NCI-H2081 (cell line): ENCODE measurements around the gene MYH16.
"Not testable (repeated sequence)": the region's sequence is repeated elsewhere in the genome, so short reads cannot be mapped to it uniquely, and the experiment has no call there.

ENCODE experiments used
- DNase-seq, 2 experiments: peaks; one replicate each; lab custom pipeline; 2025; lab: John Stamatoyannopoulos, UW

MYH16 gene

GRCh38 chr7:99272476-99273045, at the start of gene MYH16:
Gene MYH16 (plus strand): TSS chr7:99272839.
- DNase-seq: no peak

GRCh38 chr7:99224263-99224898, 48.3 kb upstream of the MYH16 start:
- DNase-seq: peak in 1 of 2 experiments; percentile 22

GRCh38 chr7:99224899-99225265, 47.8 kb upstream of the MYH16 start:
- no peak for DNase-seq

GRCh38 chr7:99229234-99229633, 43.4 kb upstream of the MYH16 start:
- no peak for DNase-seq

- no peak for DNase-seq
Measured at GRCh38 chr7:99232082-99232770, 40.4 kb upstream of the MYH16 start.

GRCh38 chr7:99232955-99233354, 39.7 kb upstream of the MYH16 start:
- not testable (repeated sequence) for DNase-seq

- DNase-seq: no peak
Measured at GRCh38 chr7:99234185-99234584, 38.5 kb upstream of the MYH16 start.

GRCh38 chr7:99235925-99236324, 36.7 kb upstream of the MYH16 start:
- DNase-seq: no peak

GRCh38 chr7:99237876-99238275, 34.8 kb upstream of the MYH16 start:
- DNase-seq: not testable (repeated sequence)

GRCh38 chr7:99238558-99239341, 33.9 kb upstream of the MYH16 start:
- no peak for DNase-seq

GRCh38 chr7:99242682-99243081, 30.0 kb upstream of the MYH16 start:
- DNase-seq: no peak

- no peak for DNase-seq
Measured at GRCh38 chr7:99243751-99244337, 28.8 kb upstream of the MYH16 start.

- no peak for DNase-seq
Measured at GRCh38 chr7:99244939-99245338, 27.7 kb upstream of the MYH16 start.

GRCh38 chr7:99248391-99249095, 24.1 kb upstream of the MYH16 start:
- DNase-seq: no peak

- no peak for DNase-seq
Measured at GRCh38 chr7:99249985-99250575, 22.6 kb upstream of the MYH16 start.

GRCh38 chr7:99252166-99252895, 20.3 kb upstream of the MYH16 start:
- DNase-seq: no peak

- no peak for DNase-seq
Measured at GRCh38 chr7:99253369-99253768, 19.3 kb upstream of the MYH16 start.

- DNase-seq: no peak
Measured at GRCh38 chr7:99254390-99254789, 18.2 kb upstream of the MYH16 start.

GRCh38 chr7:99255463-99255862, 17.2 kb upstream of the MYH16 start:
- DNase-seq: no peak

- no peak for DNase-seq
Measured at GRCh38 chr7:99257065-99257464, 15.6 kb upstream of the MYH16 start.

- DNase-seq: no peak
Measured at GRCh38 chr7:99257675-99258074, 15.0 kb upstream of the MYH16 start.
